GM12873 (cell line): ENCODE data around the gene GKN2.

ENCODE experiments used
- TF ChIP-seq, protein P1 (sequence below): IDR thresholded peaks from 2 replicates; pipeline ENCODE4 v1.5.1; 2012; ENCODE audit warnings: low read depth, mild to moderate bottlenecking, moderate library complexity, low read length, control low read depth; ENCODE audit not compliant: insufficient read depth; ENCODE audit errors: missing control alignments

The GKN2 gene, protein sequence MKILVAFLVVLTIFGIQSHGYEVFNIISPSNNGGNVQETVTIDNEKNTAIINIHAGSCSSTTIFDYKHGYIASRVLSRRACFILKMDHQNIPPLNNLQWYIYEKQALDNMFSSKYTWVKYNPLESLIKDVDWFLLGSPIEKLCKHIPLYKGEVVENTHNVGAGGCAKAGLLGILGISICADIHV

DNA sequence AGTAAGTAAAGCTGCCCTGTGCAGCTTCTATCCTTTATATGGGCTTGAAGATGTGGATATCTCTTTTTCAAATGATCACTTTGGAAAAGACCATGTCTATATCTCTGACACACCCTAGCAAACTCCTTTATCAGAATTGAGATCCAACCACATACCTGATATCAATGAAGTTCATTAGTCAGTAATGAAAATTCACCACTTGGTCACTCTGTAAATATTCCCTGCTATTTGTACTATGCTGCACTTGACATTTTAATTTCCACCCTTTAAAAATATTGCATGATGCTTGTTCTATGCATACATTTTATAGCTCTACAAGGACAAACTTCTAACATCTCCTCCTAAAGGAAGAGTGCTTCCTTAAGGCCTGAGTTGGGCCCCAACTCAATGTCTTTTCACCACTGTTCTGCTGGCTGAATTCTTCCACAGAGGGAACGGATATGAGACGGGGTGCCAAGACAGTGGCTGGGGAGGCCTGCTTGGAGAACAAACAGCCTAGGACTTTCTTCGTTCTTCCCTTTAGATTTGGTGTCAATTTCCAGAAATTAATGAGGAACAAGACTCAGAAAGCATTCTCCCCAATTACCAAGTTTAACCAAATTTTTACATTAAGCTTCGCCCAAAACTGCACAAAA, at the start of gene GKN2:
Gene GKN2 (minus strand): TSS at position 7 of the 635 bp plus-strand sequence. CDS start 32 bp downstream, outside the sequence.
- TF ChIP-seq, protein P1, sequence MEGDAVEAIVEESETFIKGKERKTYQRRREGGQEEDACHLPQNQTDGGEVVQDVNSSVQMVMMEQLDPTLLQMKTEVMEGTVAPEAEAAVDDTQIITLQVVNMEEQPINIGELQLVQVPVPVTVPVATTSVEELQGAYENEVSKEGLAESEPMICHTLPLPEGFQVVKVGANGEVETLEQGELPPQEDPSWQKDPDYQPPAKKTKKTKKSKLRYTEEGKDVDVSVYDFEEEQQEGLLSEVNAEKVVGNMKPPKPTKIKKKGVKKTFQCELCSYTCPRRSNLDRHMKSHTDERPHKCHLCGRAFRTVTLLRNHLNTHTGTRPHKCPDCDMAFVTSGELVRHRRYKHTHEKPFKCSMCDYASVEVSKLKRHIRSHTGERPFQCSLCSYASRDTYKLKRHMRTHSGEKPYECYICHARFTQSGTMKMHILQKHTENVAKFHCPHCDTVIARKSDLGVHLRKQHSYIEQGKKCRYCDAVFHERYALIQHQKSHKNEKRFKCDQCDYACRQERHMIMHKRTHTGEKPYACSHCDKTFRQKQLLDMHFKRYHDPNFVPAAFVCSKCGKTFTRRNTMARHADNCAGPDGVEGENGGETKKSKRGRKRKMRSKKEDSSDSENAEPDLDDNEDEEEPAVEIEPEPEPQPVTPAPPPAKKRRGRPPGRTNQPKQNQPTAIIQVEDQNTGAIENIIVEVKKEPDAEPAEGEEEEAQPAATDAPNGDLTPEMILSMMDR: no peak

DNA sequence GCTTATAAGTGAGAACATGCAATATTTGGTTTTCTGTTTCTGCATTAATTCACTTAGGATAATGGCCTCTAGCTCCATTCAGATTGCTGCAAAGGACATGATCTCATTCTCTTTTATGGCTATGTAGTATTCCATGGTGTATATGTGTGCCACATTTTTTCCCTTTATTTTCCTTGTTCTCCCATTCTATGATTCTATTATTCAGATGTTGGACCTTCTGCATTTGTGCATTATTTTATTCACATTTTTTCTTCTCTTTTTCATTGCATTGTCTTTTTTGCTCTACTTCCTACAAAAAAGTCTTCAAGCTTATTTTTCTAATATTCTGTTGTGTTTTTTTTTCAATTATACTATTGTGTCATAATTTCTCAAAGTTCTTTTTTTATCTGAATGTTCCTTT, 49.2 kb upstream of the GKN2 start:
- TF ChIP-seq, protein P1: no peak

DNA sequence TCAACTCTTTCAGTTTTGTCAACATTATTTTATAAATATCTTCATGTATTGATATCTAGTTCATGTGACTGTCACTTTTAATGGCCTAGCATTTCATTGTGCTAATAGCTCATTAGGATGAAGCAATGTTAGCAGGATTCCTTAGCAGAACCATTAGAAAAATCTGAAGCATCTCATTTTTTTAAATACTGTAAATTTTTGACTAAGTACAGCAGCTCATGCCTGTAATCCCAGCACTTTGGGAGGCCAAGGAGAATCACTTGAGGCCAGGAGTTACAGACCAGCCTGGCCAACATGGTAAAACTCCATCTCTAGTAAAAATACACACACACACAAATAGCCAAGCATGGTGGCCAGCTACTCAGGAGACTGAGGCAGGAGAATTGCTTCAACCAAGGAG, 44.7 kb upstream of the GKN2 start:
- TF ChIP-seq, protein P1: no peak

DNA sequence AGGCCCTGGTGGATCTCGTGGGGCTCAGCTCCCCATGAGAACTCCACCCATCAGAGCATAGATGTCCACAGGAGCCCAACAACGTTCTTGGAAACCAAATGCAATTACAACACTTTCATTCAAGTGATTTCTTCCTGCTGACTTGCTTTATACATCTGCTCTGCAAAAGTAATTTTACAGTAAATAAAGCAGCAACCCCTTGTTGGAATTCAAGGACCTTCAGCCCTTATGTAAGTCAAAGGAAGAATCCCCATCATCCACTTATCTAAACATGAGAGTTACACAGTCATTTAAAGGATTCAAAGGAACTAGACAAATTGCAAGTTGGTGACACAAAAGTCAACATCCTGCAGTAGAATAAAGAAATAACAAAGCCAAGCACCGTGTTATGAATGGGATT, 43.2 kb upstream of the GKN2 start:
- TF ChIP-seq, protein P1: no peak

DNA sequence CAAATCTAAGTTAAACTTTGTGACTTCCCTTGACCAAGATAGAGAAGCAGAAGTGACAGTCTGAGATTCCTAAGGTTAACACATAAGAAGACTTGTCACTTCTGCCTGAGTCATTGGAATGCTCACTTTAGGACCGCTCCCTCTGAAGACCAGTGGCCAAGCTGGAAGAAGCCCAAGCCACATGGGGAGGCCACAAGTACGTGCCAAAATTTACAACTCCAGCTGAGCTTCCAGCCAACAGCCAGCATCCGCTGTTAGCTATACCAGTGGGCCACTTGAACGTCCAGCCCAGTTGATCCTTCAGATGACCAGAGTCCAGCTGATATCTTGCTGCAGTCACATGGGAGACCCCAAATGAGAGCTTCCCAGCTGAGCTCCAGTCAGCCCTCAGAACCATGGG, 42.2 kb upstream of the GKN2 start:
- TF ChIP-seq, protein P1: no peak

DNA sequence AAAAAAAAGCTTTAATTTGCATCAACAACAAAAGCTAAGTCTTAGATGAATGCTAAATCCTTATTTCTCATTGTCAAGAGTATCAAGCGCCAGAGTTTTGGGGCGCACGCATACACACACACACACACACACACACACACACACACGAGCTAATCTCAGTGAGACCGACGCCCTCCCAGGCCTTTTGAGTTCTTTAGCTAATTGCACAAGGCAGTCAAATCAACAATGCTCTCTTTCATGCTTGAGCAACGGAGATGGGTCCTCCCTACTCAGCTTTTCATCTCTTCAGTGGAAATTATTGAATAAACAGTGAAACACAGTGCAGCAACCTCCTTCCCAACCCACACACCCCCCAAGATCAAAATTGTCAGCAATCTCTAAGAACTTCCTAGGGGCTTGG, 41.0 kb upstream of the GKN2 start:
- TF ChIP-seq, protein P1: no peak

DNA sequence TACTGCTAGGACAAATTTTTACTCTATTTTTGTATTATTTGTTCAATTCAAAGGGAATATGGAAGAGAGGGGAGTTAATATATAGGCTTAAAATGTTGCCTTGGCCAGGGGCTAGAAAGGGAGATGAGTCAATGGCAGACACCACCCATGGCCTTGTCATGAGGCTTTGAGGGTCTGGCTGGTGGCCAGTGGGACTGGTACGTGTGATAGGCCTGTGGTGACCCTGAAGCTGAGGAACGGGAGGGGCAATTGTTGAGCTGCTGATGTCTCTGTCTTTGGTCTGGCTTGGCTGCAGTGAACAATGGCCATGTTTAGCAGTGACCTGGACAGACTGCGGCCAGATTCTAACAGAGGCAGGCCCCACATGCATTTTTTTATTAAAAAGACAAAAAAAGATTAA, 40.2 kb upstream of the GKN2 start:
- TF ChIP-seq, protein P1: no peak
